NB4 (cell line): ENCODE measurements around the gene HEY2.

Experiments
- CTCF ChIP-seq: IDR thresholded peaks from one replicate; pipeline ENCODE4 v1.5.1; 2012; ENCODE audit warnings: low read depth, low read length
- MAX ChIP-seq: IDR thresholded peaks from 2 replicates; pipeline ENCODE4 v1.6.1; 2011; ENCODE audit warnings: low read depth, low read length
- POLR2A ChIP-seq: IDR thresholded peaks from 2 replicates; pipeline ENCODE4 v1.6.1; 2011; ENCODE audit warnings: mild to moderate bottlenecking; ENCODE audit not compliant: insufficient read length; ENCODE audit errors: extremely low read depth

- TF ChIP-seq CTCF (no peak), POLR2A (no peak), MAX (no peak)
Observed at GRCh38 chr6:125792172-125792571, 42.7 kb downstream of the HEY2 start.
